ENCODE data around the gene PRKCE.

The PRKCE gene

DNA sequence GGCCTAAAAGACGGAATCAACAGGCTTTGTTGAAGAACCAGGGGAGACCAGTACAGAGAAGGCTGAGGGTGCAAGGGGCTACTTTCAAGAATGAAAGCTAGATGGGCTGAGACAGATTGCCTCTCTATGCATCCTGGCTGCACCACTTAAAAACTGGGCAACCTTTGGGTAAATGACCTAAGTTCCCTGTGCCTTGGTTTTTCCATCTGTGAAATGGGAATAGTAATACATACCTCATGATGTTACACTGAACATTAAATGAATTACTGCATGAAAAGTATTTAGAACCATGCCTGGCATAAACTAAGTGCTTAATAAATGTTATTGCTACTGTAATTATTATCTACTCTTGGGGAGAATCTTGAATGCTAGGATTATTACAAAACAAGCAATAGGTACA, 106.5 kb downstream of the PRKCE start:
- no peak for DNase-seq

DNA sequence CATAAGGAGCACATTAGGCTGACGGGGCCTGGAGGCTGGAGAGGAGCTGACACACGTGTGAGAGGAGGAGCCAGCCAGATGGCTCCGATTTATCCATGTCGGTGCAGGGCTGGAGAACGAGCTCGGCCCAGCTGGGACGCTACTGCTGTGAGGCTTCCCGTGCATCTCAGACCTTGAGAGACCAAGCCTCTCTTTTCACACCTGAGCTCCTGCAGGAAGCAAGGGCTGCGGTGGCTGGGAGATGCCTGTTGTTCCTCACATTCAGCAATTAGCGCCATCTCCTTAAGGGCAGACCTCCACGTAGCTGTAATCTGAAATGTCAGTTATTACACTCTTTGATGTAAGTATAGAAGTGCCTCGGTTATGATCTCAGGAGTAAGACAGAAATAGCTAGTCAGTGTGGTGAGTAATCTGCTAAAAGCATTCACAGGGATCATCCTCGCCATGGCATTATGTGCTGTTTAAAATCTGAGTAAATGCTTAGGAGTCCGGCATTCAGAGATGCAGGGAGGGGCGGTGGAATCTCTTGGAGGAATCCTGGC, 107.9 kb downstream of the PRKCE start:
- DNase-seq = no peak

DNA sequence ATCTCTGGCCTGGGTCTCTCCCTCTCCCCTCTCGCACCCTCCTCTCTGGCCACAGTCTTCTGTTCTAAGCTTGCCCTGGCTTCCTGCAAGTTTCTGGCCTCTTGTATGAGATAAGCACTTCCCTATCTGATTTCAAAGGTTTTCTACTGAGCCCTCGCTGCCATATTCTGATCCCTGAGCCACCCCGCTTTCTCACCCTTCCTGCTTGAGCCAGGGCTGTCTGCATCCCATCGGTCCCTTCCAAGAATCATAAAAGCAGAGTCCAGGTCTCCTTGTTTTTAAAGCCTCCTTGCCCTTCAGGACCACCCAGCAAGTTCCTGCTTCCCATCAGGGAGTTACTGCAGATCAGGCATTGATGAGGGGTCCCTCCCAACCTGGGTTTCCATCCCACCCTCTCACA, 110.2 kb downstream of the PRKCE start:
- no peak for DNase-seq

- DNase-seq = no peak
Observed at GRCh38 chr2:45763255-45763654, 111.8 kb downstream of the PRKCE start.

- no peak for DNase-seq
Observed at GRCh38 chr2:45763797-45764196, 112.3 kb downstream of the PRKCE start.

GRCh38 chr2:45765007-45765727, 113.7 kb downstream of the PRKCE start:
- no peak for DNase-seq

- no peak for DNase-seq
Observed at GRCh38 chr2:45765728-45766254, 114.3 kb downstream of the PRKCE start.

GRCh38 chr2:45768208-45768607, 116.7 kb downstream of the PRKCE start:
- DNase-seq = no peak

- DNase-seq = no peak
Observed at GRCh38 chr2:45769056-45769455, 117.6 kb downstream of the PRKCE start.

GRCh38 chr2:45769854-45770576, 118.5 kb downstream of the PRKCE start:
- no peak for DNase-seq

- DNase-seq = no peak
Observed at GRCh38 chr2:45770811-45771210, 119.3 kb downstream of the PRKCE start.

- DNase-seq = no peak
Observed at GRCh38 chr2:45771261-45771660, 119.8 kb downstream of the PRKCE start.

- no peak for DNase-seq
Observed at GRCh38 chr2:45772038-45772437, 120.6 kb downstream of the PRKCE start.

DNA sequence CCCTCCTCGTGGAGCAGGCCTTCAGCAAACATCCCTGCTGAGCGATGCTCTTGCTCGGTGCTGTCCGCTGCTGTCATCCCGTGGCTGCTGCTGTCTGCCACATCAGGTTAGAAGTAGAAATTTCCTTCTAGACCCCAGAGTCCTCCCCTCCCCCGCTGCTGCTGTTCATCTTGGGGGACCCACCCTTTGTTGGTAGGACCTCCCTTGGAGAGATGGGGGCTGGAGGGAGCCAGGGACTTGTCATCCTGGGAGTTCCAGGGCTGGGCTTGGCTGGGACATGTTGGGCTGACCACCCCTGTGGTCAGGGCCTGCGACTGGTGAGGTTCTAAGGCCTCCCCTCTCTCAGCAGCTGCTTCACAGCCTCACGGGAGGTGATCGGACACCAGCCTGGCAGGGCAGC, 122.4 kb downstream of the PRKCE start:
- no peak for DNase-seq

DNA sequence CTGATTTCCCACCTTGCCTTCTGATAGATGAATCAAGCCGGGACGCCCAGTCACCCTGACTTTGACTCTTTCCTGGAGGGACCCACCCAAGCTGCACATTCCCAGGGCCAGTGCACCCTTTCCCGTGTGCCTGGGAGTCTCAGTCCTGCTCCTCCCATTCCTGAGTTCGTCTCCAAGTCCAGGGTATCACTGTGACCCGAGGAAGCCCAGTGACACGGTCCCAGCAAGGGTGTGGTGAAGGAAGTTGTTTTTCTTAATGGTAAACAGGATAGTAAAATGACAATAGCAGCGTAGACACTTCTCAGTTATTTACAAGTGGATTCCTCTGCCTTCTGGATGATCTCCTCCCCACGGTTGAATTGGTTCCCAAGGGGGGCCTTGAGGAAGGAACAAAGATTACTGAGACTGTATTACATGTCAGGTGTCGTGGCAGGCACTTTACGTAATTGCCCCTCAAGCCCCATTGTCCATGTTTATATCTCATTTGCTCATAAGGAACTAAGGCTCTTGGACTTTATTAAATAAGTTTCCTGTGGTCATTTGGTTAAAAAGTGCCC, 123.3 kb downstream of the PRKCE start:
- no peak for DNase-seq

GRCh38 chr2:45776160-45776955, 124.9 kb downstream of the PRKCE start:
- no peak for DNase-seq

DNA sequence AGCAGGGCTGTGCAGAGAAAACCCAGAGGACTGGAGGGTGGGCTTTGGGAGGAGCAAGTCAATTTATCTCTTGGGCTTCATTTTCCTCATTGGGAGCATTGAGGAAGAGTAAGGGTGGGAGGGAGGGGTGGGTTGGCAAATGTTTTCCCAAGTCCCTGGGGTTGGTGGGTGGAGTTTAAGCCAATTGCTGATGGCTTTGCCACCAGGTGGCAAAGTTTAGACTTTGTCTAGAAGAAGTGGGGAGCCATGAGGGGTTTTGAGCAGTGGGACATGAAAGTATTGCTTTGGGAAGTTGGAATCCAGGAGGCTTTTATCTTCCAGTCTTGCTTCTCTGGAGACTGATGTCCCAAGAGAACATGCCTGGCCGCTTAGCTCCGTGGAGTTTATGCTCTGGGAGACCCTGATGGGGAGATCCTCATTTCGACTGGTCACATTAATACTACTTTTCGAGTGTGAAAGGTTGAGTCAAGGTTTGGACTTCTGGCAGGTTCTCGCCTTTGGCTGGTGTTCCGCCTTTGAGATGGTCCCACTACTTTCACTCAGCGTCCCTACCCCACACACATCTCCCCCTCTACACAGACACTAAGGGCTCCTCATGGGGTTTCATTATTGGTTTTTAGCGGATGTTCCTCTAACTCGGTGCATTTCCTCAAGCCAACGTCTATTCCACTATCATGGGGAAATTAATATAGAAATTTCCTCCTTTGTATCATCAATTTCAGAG, 126.7 kb downstream of the PRKCE start:
- no peak for DNase-seq

GRCh38 chr2:45778720-45779171, 127.3 kb downstream of the PRKCE start:
- peak in 4 of 5 experiments; percentile 42 to 65 (median 52) for DNase-seq

DNA sequence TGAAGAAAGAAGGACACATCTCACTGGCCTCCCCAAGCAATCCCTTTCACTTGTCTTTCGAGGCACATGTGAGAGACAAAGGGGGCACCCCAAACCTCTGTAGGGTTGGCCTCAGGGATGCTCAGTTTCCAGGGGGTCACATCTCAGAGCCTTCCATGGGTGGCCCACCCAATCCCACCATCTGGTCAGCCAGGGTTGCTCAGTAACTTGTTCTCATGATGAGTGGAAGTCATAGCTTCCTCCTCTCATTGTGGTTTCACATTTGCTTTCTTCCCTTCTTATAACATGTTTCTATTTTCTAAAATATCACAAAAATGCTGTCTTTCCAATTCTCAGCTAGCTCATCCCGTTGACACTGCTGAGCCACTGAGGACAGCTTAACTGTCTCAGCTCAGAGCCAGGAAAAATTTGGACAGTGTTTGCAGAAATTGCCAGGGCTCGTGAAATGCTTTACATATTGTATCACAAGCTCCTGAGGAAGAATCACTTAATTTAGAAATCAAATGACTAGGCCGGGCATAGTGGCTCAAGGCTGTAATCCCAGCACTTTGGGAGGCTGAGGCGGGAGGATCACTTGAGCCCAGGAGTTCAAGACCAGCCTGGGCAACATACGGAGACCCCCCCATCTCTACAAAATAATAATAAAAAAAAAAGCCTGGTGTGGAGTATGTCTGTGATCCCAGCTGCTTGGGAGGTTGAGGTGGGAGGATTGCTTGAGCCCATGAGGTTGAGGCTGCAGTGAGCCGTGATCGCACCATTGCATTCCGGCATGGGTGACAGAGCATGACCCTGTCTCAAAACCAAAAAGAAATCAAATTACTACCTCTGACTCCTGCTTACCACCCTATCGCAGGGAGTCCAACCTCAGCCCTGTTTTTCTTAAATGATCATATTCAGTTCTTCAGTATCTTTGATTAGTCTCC, 129.3 kb downstream of the PRKCE start:
- no peak for DNase-seq

- DNase-seq = no peak
Observed at GRCh38 chr2:45781464-45781811, 130.0 kb downstream of the PRKCE start.

DNA sequence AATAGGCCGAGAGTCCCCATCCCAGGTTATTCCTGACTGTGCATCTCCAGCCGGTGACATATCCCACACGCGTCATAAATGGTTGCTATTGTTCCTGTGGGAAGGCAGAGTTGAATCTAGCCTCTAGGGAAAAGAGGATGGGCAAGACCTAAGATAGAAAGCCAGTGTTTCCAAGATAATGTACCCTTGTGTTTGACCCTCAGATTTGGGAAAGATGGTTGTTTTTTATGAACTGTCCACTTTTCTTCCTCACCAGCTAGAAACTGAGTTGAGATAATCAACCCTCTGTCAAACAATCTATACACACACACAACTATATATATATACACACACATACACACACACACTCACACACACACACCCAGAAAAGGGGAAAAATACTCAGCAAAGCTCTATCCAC, 131.0 kb downstream of the PRKCE start:
- no peak for DNase-seq
